Measurements from ENCODE around the gene CD300H. TPM values are rescaled to one million over a fixed set of nuclear protein-coding genes. Genes with fewer than 3 reads are reported as not detected.

Gene CD300H
- total RNA-seq, 1 donor from 2014 or later, result not detected

DNA sequence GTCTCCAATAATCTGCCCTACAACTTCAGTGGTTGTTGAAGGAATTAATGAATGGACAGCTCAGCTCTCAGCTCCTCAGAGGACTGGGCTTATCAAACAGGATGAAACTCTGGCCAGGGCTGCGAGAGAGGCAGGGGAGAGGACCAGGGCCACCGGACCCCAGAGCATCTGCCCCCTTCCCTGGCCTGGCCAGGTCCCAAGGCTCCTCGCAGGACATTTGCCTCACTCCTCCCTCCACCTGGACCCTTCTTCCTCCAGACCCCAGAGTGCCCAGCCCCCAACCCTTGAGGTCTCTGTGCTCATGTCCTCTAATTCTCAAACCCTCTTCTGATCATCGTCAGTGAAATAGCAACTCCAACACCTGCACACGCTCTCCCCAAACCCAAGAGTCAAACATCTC, 25.1 kb downstream of the CD300H start:
- DNase-seq (ENCODE audit: low spot score), result peak; percentile 57
- Mint-ChIP-seq H3K36me3 (ENCODE audit: low read depth) (peaks cover 2% of the 10 kb centered on the region), H3K9me3 (ENCODE audit: low read depth) (no peaks in the 10 kb centered on the region), H3K4me3 (ENCODE audit: unreplicated experiment) (no peak overlapping the region), H3K27me3 (ENCODE audit: low read depth) (peaks cover 45% of the 10 kb centered on the region), H3K4me1 (ENCODE audit: low read depth) (no peaks in the 10 kb centered on the region), H3K27ac (ENCODE audit: unreplicated experiment) (no peak overlapping the region)
- TF ChIP-seq, protein P1, sequence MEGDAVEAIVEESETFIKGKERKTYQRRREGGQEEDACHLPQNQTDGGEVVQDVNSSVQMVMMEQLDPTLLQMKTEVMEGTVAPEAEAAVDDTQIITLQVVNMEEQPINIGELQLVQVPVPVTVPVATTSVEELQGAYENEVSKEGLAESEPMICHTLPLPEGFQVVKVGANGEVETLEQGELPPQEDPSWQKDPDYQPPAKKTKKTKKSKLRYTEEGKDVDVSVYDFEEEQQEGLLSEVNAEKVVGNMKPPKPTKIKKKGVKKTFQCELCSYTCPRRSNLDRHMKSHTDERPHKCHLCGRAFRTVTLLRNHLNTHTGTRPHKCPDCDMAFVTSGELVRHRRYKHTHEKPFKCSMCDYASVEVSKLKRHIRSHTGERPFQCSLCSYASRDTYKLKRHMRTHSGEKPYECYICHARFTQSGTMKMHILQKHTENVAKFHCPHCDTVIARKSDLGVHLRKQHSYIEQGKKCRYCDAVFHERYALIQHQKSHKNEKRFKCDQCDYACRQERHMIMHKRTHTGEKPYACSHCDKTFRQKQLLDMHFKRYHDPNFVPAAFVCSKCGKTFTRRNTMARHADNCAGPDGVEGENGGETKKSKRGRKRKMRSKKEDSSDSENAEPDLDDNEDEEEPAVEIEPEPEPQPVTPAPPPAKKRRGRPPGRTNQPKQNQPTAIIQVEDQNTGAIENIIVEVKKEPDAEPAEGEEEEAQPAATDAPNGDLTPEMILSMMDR (IDR thresholded peaks at IDR 0.05), result no peak

DNA sequence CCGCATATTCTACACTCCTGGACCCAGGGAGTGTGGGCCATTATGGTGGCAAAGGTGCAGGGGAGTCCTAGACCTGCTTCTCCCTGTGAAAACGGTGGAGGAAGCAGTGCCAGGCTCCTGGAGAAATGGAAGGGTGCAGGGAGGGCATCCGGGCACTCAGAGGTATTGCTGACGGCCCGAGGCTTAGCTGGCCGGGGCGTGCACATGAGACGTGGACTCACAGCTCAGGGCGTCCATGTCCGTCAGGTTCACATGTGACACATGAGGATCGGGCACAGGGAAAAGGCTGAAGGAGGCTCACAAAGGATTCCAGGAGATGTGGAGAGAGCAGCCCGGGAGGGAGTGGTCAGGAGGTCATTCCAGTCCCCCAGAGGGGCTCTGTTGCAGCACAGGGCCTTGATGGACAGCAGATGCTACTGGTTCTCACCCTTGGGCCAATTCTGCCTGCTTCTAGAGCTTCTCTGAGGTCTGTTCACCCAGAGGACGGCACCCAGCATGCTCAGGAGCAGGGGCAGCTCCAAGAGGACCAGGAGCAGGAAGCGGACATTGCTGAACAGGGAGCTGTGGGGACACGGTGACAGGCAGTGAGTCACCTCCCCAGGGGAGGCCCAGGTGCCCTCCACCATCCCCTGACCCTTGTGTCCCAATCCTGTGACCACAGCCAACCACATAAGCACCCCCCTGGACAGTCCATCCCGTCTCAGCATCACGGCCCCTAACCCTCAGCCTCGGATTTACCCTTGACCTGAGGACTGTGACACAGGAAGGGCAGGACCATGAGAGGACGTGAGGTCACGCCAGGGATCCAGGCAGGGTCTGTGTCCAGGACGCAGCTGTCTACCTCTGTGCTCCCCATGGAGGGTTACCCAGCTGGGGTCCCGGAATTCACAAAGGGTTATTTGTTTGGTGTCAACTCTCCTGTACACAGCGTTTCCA, 25.9 kb downstream of the CD300H start:
- TF ChIP-seq, protein P1 (IDR thresholded peaks at IDR 0.05), result no peak
- H3K4me1 Mint-ChIP-seq (ENCODE audit: low read depth), result no peaks in the 10 kb centered on the region
- peaks cover 52% of the 10 kb centered on the region for H3K27me3 Mint-ChIP-seq (ENCODE audit: low read depth)
- H3K4me3 Mint-ChIP-seq (ENCODE audit: unreplicated experiment), result no peak overlapping the region
- H3K27ac Mint-ChIP-seq (ENCODE audit: unreplicated experiment), result no peak overlapping the region
- H3K36me3 Mint-ChIP-seq (ENCODE audit: low read depth), result peaks cover 2% of the 10 kb centered on the region
- peak; percentile 65 for DNase-seq (ENCODE audit: low spot score)
- H3K9me3 Mint-ChIP-seq (ENCODE audit: low read depth), result no peaks in the 10 kb centered on the region

DNA sequence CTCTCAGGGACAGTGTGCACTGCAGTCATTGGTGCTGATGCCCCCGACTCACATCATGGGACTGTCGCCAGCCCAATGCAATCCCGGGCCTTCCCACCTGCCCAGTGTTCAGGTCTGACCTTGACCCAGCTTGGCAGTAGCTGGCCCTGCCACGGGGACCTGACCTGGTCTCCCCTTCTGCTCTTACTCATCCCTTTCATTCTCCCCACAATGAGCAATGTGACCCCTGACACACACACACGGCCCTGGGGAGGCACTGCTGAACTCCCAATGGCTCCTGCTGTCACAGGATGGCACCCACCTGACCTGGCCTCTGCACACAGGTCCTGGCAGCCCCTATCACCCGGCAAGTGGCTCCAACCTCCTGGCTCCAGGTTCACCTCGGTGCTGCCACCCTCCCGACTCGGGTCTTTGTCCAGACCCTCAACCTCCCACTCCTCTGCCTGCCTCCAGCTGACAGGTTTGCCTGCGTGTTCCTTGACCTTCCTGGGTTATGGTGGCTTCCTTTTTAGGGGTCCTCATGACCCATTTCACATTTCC, 28.0 kb downstream of the CD300H start:
- TF ChIP-seq, protein P1 (IDR thresholded peaks at IDR 0.05), result no peak
- peak; percentile 67 for DNase-seq (ENCODE audit: low spot score)
- Mint-ChIP-seq H3K27me3 (ENCODE audit: low read depth) (peaks cover 61% of the 10 kb centered on the region), H3K36me3 (ENCODE audit: low read depth) (peaks cover 2% of the 10 kb centered on the region), H3K27ac (ENCODE audit: unreplicated experiment) (no peak overlapping the region), H3K9me3 (ENCODE audit: low read depth) (peaks cover 2% of the 10 kb centered on the region), H3K4me3 (ENCODE audit: unreplicated experiment) (no peak overlapping the region), H3K4me1 (ENCODE audit: low read depth) (no peaks in the 10 kb centered on the region)

DNA sequence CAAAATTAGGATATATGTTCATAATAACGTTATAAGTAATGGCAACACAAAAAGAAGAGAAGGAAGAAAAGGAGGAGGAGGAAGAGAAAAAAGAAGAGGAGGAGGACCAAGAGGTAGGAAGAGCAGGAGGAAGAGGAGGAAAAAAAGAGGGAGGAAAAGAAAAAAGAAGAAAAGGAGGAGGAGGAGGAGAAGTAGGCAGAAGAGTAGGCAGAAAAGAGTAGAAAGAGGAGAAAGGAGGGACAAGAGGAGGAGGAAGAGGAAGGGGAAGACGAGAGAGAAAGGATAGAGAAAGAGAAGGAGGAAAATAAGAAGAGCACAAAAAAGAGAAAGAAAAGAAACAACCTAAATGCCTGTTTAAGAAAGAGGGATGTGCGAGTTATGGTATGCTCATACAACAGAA, 30.4 kb downstream of the CD300H start:
- Mint-ChIP-seq H3K4me1 (ENCODE audit: low read depth) (no peaks in the 10 kb centered on the region), H3K4me3 (ENCODE audit: unreplicated experiment) (no peak overlapping the region), H3K27me3 (ENCODE audit: low read depth) (peaks cover 59% of the 10 kb centered on the region), H3K36me3 (ENCODE audit: low read depth) (peaks cover 2% of the 10 kb centered on the region), H3K27ac (ENCODE audit: unreplicated experiment) (no peak overlapping the region), H3K9me3 (ENCODE audit: low read depth) (peaks cover 2% of the 10 kb centered on the region)
- TF ChIP-seq, protein P1 (IDR thresholded peaks at IDR 0.05), result no peak
- DNase-seq (ENCODE audit: low spot score), result no peak

DNA sequence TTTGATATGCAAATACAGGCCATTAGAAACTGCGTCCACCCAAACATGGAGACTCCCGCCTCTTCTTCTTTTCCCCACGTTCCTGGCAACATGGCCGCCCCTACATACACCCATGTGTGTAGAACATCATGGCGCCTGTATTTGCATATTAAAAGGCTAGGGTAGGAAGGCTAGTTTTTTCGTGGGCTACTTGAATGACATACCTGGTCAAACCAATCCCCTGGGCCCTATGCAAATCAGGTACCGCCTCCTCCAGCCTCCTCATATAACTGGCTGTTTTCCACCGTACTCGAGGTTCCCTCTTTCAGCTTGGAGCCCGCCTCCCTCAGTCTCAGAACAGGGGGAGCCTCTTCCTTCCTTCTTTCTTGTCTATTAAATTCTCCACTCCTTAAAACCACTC, 35.2 kb downstream of the CD300H start:
- Mint-ChIP-seq H3K4me3 (ENCODE audit: unreplicated experiment) (no peak overlapping the region), H3K9me3 (ENCODE audit: low read depth) (peaks cover 2% of the 10 kb centered on the region), H3K27ac (ENCODE audit: unreplicated experiment) (peak overlapping the region; percentile 27), H3K27me3 (ENCODE audit: low read depth) (peaks cover 44% of the 10 kb centered on the region), H3K36me3 (ENCODE audit: low read depth) (no peaks in the 10 kb centered on the region), H3K4me1 (ENCODE audit: low read depth) (no peaks in the 10 kb centered on the region)
- DNase-seq (ENCODE audit: low spot score), result no peak
- TF ChIP-seq, protein P1 (IDR thresholded peaks at IDR 0.05), result no peak
